Mucosa of gallbladder (tissue), 1 donor: Measurements from ENCODE around the gene MPPED2. TPM values are rescaled to one million over a fixed set of nuclear protein-coding genes. Genes with fewer than 3 reads are reported as not detected.

Experiments
- DNase-seq: peaks from one replicate; pipeline ENCODE4 v3.0.0-alpha.2; 2020; ENCODE audit warnings: low spot score
- total RNA-seq: library from RNA; stranded (reverse); gene quantifications from one replicate; pipeline ENCODE4 v1.2.1, GENCODE V29; 2021
- donor health status: DM: no; HTN: no; CAD: no.

Gene MPPED2
- total RNA-seq, 1 donor from 2014 or later: 5.6 TPM

- DNase-seq: no peak
Measured at GRCh38 chr11:30453705-30454104, 132.4 kb downstream of the MPPED2 start.

GRCh38 chr11:30452842-30453241, 133.3 kb downstream of the MPPED2 start:
- no peak for DNase-seq

GRCh38 chr11:30452114-30452513, 134.0 kb downstream of the MPPED2 start:
- no peak for DNase-seq

- no peak for DNase-seq
Measured at GRCh38 chr11:30451626-30452025, 134.5 kb downstream of the MPPED2 start.

GRCh38 chr11:30451167-30451566, 135.0 kb downstream of the MPPED2 start:
- DNase-seq: no peak

- DNase-seq: no peak
Measured at GRCh38 chr11:30447058-30447640, 139.0 kb downstream of the MPPED2 start.

GRCh38 chr11:30446520-30446919, 139.6 kb downstream of the MPPED2 start:
- no peak for DNase-seq

- no peak for DNase-seq
Measured at GRCh38 chr11:30445056-30445455, 141.1 kb downstream of the MPPED2 start.

- no peak for DNase-seq
Measured at GRCh38 chr11:30440510-30440909, 145.6 kb downstream of the MPPED2 start.

GRCh38 chr11:30436801-30437200, 149.4 kb downstream of the MPPED2 start:
- DNase-seq: no peak

GRCh38 chr11:30435488-30435887, 150.7 kb downstream of the MPPED2 start:
- no peak for DNase-seq

GRCh38 chr11:30434901-30435300, 151.3 kb downstream of the MPPED2 start:
- no peak for DNase-seq

GRCh38 chr11:30433831-30434230, 152.3 kb downstream of the MPPED2 start:
- DNase-seq: no peak

GRCh38 chr11:30432716-30433115, 153.4 kb downstream of the MPPED2 start:
- DNase-seq: no peak

- DNase-seq: no peak
Measured at GRCh38 chr11:30432178-30432577, 154.0 kb downstream of the MPPED2 start.

- DNase-seq: no peak
Measured at GRCh38 chr11:30431127-30431814, 154.9 kb downstream of the MPPED2 start.

- DNase-seq: no peak
Measured at GRCh38 chr11:30429550-30429949, 156.6 kb downstream of the MPPED2 start.

- DNase-seq: no peak
Measured at GRCh38 chr11:30426781-30427180, 159.4 kb downstream of the MPPED2 start.

- no peak for DNase-seq
Measured at GRCh38 chr11:30424844-30425243, 161.3 kb downstream of the MPPED2 start.

GRCh38 chr11:30424321-30424720, 161.8 kb downstream of the MPPED2 start:
- no peak for DNase-seq

- DNase-seq: no peak
Measured at GRCh38 chr11:30423886-30424285, 162.3 kb downstream of the MPPED2 start.

GRCh38 chr11:30423279-30423648, 162.9 kb downstream of the MPPED2 start:
- DNase-seq: no peak

- no peak for DNase-seq
Measured at GRCh38 chr11:30422447-30423278, 163.5 kb downstream of the MPPED2 start.
